Measurements from ENCODE around the gene IQSEC1.

The IQSEC1 gene

DNA sequence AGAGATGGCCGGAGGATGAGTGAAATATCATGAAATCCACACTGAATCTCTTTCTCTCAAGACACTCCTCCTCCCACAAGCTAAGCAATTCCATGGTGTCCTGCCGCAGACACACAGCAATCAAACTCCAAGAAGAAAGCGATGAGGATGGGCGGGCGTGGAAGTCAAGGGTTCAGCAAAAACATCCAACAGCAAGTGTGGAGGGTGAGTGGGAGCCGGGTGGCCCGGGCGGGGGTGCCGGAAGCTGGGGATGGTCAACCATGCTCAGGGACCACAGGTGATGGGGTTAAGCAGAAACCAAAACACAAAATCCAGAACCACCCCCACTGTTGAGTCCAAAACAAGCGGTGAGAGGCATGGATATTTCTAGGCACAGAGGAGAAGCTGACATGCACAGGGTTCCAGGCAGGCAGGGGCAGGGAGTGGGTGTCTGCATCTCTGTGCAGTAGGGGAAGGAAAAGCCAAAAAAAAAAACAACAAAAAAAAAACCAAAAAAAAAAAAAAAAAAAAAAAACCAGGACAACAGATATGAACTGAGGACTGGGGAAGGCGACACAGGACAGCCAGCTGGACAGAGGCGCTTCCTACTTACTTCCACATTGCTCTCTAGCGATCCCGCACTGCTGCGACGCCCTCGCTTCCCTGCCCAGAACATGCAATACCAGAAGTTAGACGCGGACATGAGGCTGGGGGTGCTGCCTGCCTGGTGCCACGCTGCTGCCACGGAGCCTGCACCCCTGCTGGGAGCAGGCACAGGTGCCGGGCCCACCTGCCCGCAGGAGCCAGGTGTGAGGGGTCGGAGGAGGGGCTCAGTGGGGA is 170.8 kb downstream of the IQSEC1 start:
- no peak for DNase-seq

DNA sequence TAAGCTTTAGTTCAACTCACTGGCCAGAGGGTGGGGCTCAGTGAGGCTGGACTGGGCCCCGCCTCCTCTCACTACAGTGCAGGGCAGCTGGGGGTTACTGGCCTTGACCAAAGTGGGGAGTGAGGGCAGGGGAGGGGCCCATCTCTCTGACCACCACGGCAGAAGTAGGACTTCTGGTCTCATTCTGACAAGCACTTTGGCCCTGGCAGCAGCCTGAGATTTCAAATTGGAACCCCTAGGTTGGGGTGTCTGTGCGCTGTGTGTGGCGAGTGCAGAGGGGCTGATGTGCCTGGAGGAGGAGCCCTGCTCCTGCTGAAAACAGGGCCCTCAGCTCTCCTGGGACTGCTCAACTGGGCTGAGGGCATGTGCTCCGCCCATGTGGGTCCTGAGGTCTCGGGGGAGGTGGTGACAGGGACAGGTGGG is 171.6 kb downstream of the IQSEC1 start:
- DNase-seq, result no peak

DNA sequence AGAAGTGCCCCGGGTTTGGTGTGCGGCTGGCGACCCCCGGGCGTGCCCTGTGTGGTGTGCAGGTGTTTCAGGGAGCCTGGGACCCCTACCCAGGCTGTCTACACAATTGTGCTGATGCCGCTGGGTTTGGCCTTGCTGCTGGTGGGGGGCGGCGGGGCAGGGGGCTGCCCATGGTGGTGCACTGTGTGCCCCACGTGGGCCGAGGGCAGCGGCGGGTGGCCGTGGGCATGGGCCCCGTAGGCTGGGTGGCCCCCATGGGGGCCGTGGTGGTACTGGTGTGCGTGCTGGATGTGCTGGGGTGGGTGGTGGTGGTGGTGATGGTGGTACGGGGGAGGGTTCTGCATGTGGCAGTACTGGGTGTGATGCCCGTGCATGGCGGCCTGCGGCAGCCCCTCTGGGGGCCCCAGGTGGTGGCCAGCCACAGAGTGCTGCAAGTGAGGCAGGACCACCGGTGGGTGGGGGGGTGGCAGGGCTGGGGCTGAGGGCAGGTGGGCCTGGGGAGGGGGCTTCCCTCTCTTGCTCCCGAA is 172.3 kb downstream of the IQSEC1 start:
- DNase-seq, result no peak

DNA sequence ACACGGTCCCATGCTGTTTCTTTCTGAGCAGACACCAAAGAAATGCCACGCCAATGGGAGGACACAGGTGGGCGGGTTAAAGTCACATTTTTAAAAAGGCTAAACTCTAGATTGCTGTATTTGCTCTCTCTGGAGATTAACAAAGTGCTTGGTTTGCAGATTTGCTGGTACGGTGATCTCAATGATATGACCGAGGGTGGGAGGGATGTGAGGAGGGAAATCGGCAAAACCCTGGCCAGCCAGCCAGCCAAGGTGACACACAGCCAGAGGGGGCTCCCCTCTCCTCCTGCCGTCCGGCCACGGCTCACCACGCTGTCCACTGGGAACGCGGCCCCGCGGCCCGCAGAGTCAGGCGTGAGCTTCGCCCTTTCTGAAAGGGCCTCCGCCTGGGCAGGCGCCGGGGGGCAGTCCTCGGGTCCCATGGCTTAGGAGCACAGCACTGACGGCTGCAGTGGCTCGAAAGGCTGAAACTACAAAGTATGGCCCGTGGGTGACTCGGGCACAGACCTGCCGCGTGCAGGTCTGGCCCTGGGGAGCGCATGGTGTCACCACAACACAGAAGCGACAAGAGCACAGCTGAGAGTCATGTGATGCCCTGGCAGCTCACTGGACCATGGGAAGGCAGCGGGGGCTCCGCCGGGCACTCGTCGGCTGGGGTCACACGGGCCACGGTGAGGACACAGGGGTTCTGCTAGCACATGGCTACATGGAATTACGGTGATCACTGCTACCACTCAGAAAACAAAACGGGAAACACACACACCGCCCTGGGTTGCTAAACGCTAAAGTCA is 174.1 kb downstream of the IQSEC1 start:
- DNase-seq, result no peak

DNA sequence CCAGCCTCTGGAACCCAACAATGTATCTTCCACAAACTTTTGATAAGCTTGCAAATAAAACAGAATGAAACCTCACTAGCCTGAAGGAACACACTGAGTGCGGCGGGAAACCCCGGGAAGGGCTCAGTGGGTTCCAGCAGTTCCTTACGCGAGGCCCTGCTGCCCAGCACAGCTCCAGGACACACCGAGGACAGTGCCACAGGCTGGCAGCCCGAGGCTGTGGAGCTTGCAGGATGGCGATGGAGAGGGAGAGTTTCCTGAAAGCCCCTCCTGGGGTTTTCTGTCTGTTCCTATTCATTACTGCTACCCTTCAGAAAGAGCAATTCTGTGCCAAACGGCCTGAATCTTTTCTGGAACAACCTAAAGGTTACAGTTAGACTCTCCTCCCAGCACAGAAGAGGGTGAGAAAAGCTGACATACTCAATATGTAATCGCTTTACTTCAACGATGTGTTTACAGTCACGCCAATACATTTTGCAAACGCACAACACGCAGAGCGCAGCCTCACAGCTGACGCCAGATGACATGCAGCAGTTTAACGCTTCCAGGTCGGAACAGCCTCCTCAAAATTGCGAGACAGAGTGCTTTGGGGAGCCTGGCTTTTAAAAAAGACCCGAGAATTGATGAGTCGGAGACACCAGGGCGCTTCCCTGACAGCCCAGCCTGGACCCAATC is 174.8 kb downstream of the IQSEC1 start:
- no peak for DNase-seq

DNA sequence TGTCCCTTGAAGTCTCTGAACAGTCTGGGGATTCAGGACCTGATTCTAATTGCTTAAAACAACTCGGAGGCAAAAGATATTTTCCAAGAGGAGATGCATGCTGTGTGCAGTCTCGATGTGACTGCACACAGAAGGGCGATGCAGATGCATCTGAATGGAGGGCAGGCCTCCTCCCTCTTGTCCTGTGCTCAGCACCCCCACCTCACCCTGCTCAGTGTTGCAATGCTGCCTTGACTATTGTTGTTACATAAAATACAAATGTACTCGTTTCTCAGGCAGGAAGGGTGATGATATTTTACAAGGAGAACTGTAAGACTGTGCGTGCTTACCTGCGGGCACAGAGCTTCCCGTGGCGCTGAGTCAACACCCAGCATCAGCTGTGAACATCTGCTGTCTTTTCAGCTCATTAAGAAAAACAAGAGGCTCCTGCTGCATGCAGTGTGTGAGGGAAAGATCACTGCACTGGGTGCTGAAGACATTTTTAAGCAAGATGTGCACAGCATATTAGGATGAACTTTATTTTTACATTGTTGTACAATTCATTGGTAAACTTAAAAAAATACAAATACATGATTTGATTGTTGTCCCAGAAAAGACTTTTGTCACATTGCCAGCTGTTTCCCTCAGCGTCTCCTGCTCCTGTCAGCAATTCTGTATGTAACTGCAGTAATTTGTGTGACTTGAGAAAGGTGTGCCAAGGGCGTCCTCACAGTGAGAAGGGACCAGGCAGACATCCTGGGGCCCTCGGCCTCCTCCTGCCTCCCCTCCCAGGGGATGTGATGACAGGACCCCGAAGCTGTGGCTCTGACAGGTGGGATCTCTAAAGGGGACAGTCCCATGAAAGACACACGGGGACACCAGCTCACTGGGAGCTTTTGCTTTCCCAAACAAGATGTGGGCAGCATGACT is 175.6 kb downstream of the IQSEC1 start:
- no peak for DNase-seq

DNA sequence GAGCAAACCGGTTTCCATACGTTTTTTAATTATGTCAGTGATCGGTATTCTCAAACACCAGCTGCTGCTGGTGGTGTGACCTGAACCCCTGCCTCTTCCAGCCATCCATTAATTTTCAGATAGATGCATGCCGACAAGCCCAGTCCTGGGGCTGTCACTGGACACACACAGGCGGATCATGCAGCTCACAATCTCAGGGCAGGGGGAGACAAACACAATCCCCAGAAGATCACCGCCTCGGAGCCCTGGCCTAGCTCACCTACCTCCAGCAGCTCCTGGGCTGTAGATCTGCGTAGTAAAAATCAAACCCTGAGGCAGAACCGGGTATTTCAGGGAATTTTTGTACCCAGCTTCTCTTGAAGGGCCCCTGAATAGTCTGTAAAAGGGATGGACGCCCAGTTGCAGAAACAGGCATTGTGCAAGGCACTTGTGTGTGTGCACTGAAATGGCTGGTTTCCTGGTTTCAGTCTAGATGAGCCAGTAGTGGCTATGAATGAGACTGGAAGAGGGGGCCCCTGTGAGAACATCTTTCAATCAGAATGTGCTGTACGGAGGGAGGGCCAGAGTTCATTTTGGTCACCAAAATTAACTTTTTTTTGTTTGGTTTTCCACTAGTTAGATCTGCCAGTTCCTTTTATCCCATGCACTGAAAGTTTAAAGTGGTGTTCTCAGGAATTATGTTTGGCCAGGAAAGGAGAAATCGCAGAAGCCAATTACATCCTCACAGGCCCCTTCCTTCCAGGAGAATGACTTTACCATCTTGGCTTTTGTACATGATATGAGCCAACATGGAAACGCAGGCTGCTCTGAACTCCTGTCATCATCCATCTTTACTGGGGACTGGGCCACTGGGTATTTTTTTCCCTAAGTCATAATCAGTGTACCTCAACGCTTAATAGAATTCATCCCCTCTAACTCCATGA is 176.9 kb downstream of the IQSEC1 start:
- no peak for DNase-seq

DNA sequence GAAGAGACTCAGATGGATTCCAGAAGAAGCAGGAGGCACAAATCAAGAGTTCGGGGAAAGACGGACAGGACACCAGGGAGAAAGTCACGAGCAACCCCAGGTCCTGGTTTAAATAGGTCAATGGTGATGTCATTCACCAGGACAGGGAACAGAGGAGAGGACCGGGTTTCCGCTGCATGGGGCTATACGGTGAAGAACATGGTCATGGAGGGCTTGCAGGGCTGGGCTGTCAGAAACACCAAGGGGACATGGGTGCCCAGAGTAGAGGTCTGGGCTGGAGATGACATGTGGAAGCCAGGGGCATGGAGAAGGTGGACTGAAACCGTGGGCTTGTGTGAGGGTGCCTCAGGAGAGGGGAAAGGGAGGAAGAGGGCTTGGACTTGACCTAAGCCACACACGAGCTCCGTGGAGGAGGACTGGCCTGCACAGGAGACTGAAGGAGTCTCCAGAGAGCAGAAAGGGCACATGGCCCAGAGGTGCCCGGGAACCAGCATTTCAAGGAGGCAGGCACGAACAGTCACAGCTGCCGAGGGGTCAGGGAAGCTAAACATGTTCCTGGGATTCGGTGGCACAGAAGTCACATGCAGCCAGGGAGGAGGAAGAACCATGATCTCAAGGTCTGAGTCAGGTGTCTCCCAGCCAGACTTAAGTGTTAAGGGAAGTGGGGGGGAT is 177.7 kb downstream of the IQSEC1 start:
- no peak for DNase-seq

DNA sequence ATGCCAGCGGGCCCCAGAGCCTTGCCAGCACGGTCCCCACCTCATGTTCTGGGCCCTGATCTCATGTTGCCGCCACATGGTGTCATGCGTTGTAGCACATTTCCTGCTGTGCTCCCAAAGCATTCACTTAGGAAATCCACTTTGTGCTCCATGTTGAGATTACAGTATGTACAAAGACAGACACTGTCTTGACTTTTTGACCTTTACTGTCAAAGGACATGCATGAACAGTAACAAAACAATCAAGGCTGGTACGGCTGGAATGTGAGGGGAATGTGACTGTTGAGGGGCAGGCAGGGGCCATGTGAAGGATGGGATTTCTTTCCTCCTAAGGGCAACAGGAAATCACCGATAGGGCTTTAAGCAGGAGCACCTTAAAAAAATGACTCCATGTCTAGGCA is 178.6 kb downstream of the IQSEC1 start:
- DNase-seq, result no peak

DNA sequence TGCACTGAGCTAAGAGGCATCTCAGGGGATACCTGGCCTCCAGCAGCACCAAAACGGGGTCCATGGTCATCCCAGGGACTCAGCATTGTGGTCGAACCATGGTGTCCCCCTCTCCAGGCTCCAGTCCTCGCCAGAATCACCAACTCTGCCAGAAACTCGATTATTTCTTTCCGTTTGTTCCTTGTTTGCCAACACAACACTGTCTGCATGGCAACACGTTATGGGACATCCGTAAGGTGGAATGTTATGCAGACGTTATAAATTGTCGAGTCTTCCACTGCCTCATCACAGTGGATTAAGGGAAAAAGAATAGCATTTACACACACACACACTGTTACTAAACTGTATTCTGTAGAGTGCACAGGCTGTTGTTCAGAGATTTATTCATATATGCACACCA is 179.4 kb downstream of the IQSEC1 start:
- no peak for DNase-seq

DNA sequence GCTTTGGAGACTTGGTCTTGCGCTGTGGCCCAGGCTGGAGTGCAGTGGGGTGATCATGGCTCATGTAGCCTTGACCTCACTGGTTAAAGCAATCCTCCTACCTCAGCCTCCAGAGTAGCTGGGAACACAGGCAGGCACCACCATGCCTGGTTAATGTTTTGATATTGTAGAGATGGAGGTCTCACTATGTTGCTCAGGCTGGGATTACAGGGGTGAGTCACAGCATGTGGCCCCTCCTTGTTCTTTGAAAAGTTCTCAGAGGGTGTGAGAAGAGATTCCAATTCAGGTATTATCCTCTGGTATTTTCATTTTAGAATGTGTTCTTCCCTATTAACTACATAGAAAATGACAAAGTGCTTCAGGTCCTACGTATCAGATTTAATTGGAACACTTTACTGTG is 180.0 kb downstream of the IQSEC1 start:
- no peak for DNase-seq

DNA sequence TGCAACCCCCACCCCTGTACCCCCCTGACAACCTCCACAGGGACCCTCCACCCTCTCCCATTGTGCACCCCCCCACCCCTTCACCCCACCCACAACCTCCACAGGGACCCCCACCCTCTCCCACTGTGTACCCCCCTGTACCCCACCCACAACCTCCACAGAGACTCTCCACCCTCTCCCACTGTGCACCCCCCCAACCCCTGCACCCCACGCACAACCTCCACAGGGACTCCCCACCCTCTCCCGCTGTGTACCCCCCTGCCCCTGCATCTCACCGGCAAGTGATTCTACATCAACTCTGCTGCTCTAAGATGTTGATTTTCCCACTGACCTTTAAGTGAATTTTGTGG is 180.4 kb downstream of the IQSEC1 start:
- no peak for DNase-seq

DNA sequence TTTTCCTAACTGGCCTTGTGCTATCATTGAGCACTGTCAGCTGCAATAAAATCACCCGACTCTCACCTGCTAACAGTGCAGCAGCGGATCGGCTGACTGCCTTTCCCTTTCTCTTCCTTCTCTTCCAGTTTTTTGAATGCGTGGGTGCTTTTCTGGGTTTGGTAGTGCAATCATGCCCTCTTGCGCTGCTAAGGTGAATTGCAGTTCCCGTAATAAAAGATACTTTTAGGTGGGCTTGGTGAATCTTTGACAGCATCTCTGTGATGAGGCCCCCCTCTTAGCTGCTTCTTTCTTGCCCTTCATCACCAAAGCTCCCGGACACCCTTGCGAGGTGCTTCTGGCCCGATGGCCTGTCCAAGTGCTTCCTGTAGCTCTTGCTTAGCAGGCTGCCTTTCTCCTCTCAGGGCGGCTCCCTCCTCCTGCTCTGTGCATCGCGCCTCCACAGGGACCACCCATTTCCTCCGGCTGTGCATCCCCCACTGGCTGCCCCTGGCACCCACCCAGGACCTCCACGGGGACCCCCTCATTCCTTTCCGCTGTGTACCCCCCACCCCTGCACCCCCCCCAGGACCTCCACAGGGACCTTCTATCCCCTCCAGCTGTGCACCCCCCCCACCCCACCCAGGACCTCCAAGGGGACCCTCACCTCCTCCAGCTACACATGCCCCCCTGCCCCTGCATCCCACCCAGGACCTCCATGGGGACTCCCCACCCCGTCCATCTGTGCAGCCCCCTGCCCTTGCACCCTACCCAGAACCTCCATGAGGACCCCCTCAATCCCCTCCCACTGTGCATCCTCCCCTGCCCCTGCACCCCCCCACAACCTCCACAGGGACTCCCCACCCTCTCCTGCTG is 181.0 kb downstream of the IQSEC1 start:
- peak; percentile 19 to 42 for DNase-seq

DNA sequence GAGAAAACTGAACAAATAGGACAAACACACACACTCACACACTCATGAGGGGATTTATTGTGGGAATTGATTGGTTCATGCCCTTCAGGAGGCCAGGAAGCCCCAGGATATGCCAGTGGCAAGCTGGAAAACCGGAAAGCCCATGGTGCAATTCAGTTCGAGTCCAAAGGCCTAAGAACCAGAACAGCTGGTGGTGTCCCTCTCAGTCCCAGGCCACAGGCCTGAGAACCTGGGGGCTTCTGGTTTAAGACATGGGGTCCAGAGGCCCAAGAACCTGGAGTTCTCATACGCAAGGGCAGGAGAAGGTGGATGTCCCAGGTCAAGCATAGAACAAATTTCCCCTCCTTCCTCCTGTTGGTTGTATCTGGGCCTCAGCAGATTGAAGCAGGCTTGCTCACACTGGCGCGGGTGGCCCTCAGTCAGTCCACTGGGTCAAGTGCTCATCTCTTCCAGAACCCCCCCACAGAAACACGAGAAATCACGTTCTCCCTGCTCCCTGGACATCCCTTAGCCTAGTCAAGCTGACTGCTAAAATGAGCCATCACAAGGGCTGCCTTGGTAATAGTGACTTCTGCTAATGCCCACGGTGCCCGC is 181.7 kb downstream of the IQSEC1 start:
- DNase-seq, result no peak

DNA sequence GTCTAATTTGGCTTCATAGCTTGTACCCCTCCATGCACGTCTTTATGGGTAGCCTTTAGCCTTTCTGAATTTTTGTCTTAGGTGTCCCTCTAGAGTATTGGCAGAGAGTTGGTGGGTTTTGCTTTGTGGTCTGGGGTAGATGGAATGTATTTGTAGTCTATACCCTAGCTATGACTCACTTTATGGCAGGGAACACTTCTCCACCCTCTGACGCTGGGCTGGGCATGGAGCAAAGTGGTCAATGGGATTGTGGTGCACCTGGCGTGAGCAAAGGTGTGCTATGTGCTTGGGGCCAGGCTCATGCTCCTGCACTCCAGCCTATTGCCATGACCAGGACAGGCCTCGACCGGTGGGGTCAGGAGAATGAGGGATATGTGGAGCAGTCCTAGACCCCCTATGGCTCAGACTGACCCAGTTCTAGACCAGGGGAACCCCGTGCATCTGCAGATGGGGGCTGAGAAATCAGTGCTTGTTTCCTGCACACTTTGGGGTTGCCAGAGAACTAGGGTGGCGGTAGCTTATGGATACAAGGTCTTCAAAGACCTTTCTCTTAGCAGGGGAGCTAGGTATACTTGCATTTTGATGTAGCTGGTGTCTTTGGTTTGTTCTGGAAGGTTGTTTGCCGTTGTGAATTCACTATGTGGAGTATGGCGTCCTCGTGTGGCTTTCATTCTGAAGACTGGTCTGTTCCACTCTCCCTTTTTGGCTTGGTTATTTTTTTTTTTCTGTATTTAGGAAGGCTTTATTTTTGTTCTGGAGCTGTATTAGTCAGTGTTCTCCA is 182.4 kb downstream of the IQSEC1 start:
- DNase-seq, result no peak

DNA sequence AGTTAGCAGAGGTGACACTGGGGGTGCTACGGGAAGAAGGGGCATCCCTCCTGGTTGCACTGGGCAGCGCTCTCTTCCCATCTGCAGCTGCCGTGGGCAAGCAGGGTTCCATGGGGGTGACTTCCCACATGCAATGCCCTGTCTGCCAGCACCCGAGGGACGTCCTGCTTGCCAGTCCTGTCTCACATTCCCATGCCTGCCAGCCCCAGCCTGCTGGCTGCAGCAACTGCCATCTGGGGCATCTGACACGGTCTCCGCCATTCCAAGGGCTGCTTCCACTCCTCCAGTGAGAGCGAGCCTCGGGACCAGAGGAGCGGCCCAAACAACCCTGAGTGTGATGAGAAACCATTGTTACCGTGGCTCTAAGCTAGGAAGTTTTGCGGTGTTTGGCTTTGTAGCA is 186.5 kb downstream of the IQSEC1 start:
- no peak for DNase-seq

DNA sequence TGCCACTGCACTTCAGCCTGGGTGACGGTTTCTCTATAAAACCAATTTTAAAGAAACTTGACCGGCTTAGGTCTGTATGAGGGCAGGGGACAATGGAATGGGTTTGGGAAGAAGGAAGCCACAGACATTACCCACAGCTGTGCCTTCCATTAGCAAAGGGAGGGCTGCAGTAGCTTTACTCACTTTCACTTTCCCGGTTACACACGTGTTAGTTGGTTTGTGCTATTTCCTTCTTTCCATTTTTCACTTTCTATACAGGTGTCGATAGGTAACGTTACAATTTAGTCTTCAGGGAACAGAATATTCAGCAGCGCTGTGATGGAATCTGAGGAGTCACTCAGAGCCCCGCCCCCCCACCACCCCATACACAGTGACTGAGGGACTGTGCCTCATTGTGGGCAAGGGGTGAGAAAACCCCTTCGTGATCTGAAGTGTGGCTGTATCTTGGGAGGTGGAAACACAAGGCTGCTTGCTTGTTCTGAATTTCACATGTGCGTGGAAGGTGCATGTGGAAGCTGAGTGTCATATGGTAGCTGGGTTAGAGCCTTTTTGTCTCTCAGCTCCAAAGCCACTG is 187.0 kb downstream of the IQSEC1 start:
- DNase-seq, result no peak

DNA sequence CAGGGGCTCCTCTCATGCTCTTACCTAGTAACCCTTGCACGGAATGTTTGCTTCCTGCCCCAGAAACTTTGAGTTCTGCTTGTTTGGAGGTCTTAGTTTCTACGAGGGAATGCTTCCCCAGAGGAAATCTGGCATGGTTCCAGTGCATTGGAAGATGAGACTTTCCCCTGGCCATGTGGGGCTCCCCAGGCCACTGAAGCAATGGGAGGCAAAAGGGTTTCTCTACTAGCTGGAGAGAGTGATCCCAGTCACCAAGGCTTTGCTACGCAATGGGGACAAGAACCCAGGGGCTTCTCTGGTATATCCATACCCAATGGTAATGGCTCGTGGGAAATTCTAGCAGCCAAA is 187.7 kb downstream of the IQSEC1 start:
- no peak for DNase-seq

Measured in NCI-H1930 (cell line).